Iris pigment epithelial cell (primary cell): ENCODE measurements around the gene ZNF483.
"Not testable (repeated sequence)": the region's sequence is repeated elsewhere in the genome, so short reads cannot be mapped to it uniquely, and the experiment has no call there.

Experiments used
- DNase-seq: peaks from one replicate; pipeline ENCODE4 v3.0.0-alpha.2; 2011; ENCODE audit warnings: low read depth

Gene ZNF483

GRCh38 chr9:111525056-111525977 lies at the start of gene ZNF483:
TSS of gene ZNF483 (plus strand) at chr9:111525179. CDS start at chr9:111527396, 2,217 bp downstream.
- DNase-seq, result peak; percentile 76

- no peak for DNase-seq
Measured at GRCh38 chr9:111475195-111475594, 49.8 kb upstream of the ZNF483 start.

- no peak for DNase-seq
Measured at GRCh38 chr9:111477677-111478076, 47.3 kb upstream of the ZNF483 start.

- DNase-seq, result peak; percentile 85
Measured at GRCh38 chr9:111481885-111482636, 42.9 kb upstream of the ZNF483 start.

- DNase-seq, result peak; percentile 75
Measured at GRCh38 chr9:111482694-111483438, 42.1 kb upstream of the ZNF483 start.

GRCh38 chr9:111483439-111483857 lies 41.5 kb upstream of the ZNF483 start:
- no peak for DNase-seq

- DNase-seq, result peak; percentile 86
Measured at GRCh38 chr9:111483858-111484571, 41.0 kb upstream of the ZNF483 start, which contains the start of gene ECPAS. TSS of gene ECPAS (minus strand) at chr9:111484383. CDS start at chr9:111472918, 11,465 bp downstream.

GRCh38 chr9:111484572-111484894 lies 40.4 kb upstream of the ZNF483 start:
- peak; percentile 51 for DNase-seq

GRCh38 chr9:111497196-111497595 lies 27.8 kb upstream of the ZNF483 start:
- DNase-seq, result not testable (repeated sequence)

GRCh38 chr9:111501005-111501562 lies 23.9 kb upstream of the ZNF483 start:
- no peak for DNase-seq

- DNase-seq, result no peak
Measured at GRCh38 chr9:111501648-111502047, 23.3 kb upstream of the ZNF483 start.

- DNase-seq, result no peak
Measured at GRCh38 chr9:111502506-111502905, 22.5 kb upstream of the ZNF483 start.

- not testable (repeated sequence) for DNase-seq
Measured at GRCh38 chr9:111511581-111511980, 13.4 kb upstream of the ZNF483 start.

GRCh38 chr9:111514967-111515366 lies 10.0 kb upstream of the ZNF483 start:
- DNase-seq, result no peak

GRCh38 chr9:111516061-111516465 lies 8.9 kb upstream of the ZNF483 start:
- DNase-seq, result peak; percentile 54

- no peak for DNase-seq
Measured at GRCh38 chr9:111524731-111525055, 286 bp upstream of the ZNF483 start.

GRCh38 chr9:111527347-111527746 lies 2.4 kb downstream of the ZNF483 start:
- DNase-seq, result peak; percentile 5

- no peak for DNase-seq
Measured at GRCh38 chr9:111529787-111530186, 4.8 kb downstream of the ZNF483 start.

- no peak for DNase-seq
Measured at GRCh38 chr9:111531716-111532115, 6.7 kb downstream of the ZNF483 start.

- peak; percentile 56 for DNase-seq
Measured at GRCh38 chr9:111533099-111533790, 8.3 kb downstream of the ZNF483 start.
